Stimulated activated CD4-positive, alpha-beta T cell treated with anti-CD3 and anti-CD28 coated beads, Interleukin-12 subunit alpha, Interleukin-12 subunit beta, amount 100 ng/mL, for 48 hours (primary cell): Measurements from ENCODE around the gene GBGT1.

Source experiments
- DNase-seq, 3 donors: peaks; one replicate each; pipeline ENCODE4 v3.0.0-alpha.2; 2020; ENCODE audit warnings: low read depth in 2 of 3, low spot score in 1 of 3

Gene GBGT1

GRCh38 chr9:133129001-133129795, 34.5 kb downstream of the GBGT1 start:
- no peak for DNase-seq

- DNase-seq = no peak
Measured at GRCh38 chr9:133128152-133128551, 35.6 kb downstream of the GBGT1 start.

DNA sequence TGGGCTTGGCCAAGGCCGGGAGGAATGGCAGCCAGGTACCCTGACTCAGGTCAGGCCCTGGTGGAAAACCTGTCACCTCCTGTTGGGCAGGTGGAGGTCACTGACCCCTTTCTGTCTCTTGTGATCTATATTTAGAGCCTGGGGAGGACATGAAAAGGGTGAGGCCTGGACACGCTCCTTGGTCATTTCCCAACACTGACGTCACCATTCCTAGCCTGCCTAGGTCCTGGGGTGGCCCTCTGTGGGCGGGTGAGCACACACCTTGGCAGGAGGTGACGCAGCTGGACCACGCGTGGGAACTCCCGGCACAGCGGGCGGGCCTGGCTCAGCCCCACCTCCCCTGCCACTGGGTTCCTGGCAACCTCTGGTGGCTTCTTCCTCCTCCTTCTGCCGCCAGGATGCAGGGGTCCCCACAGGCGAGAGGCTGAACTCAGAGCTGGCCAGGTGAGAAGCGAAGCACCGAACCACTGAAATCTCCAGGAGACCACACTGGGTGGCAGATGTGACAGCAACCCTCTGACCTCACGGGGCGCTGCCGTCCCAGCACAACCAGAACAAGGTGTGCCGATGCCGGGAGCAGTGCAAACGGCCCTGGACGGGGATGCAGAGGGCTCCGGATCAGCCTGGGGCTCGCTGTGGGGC, 36.3 kb downstream of the GBGT1 start:
- no peak for DNase-seq

GRCh38 chr9:133126697-133127339, 36.9 kb downstream of the GBGT1 start:
- no peak for DNase-seq

DNA sequence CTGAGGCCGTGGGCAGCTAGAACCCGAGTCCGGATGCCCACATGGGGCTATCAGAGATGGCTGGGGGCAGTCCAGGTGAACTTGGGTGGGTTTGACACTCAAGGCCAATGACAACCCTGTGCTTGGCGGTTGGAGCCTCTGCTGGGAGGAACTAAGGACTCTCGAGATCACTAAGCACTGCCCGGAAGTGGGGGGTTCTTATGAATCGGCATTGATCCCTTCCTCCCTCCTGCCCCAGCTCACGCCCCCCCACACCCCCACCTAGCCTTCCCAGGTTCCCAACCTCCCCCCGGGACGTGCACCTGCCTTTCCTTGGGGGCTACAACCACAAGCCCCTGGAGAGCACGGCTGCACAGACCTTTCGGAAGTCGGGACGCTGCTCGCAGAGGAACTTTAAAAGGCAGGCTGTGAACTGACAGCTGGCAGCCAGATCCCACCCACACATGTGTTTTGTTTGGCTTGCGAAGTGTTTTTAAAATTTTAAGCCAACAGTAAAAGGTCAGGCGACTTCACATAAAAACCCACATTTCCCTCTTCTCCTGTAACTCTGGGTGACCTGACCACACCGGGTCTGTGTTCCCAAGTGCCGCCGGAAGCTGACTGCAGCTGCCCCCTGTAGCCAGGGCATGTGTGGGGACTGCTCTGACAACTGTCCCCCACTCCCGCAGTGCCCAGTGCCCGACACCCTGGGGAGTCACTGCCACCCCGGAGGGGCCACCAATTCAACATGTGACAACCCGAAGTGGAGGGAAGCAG, 37.6 kb downstream of the GBGT1 start:
- DNase-seq = no peak

DNA sequence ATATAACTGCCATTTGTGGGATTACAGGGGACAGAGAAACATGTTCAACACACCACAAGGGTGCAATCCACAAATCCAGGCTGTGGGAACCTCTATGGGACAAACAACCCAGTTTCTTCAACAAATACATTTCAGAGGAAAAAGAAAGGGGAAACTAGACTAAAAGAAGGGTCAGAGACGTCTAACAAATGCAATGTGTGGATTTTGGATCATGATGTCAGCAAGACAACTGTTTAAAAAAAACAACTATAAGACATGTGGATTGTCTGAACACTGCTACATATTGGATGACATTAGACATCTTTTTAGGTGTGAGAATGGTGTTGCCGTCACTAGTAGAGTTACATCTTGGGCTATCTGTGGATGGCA, 38.8 kb downstream of the GBGT1 start:
- DNase-seq = no peak

DNA sequence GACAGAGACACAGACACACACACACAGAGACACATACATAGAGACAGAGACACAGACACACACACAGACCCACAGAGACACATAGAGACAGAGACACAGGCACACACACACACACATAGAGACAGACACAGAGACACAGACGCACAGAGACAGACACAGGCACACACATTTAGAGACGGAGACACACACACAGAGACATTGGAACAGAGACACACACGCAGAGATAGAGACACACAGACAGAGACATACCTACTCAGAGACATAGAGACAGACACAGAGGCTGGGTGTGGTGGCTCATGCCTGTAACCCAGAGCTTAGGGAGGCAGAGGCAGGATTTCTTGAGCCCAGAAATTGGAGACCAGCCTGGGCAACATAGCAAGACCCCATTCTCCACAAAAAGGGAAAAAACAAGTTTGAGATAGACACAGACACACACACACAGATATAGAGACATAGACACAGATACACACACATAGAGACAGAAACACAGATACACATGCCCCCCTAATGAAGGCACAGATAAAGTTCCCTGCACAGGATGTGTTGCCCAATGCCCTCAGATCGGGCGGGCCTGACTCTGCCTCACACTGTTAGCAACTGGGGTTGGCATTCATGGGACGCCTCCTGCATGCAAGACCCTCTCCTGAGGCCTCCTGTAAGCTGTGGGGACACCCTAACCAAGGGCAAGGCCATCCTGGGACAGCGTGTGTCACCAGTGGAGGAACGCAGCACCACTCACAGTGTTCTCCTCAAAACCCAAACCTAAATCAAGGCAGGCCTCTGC, 39.4 kb downstream of the GBGT1 start:
- no peak for DNase-seq

DNA sequence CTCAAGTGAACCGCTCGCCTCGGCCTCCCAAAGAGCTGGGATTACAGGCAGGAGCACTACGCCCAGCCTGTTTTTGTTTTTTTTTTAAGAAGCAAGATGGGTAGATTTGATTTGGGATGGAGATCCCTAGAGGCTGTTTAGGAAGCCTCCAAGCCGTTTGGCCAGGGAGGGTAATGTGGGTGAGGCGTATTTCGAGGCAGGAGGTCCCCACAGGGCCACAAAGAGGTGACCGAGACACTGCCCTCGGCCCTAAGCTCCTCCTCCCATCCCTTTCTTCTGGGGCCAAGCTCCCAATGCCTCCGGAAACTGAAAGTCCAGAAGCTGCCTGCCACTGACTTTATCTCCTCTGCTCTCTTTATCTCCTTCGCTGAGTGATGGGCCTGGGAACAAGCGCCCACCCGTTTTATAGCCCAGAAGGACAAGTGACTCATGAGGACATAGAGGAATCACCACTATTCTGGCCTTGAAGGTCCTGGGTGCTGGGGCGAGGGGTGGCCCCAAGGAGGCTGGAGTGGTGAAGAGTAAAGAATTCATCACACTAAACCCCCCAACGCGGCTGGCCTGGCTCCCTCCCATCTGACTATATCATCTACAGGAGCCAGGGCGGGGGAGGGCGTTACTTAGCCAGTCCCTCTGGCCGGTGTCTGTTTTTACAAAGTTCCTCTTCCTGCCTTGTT, 40.6 kb downstream of the GBGT1 start:
- DNase-seq = no peak

GRCh38 chr9:133122605-133122934, 41.1 kb downstream of the GBGT1 start:
- no peak for DNase-seq

DNA sequence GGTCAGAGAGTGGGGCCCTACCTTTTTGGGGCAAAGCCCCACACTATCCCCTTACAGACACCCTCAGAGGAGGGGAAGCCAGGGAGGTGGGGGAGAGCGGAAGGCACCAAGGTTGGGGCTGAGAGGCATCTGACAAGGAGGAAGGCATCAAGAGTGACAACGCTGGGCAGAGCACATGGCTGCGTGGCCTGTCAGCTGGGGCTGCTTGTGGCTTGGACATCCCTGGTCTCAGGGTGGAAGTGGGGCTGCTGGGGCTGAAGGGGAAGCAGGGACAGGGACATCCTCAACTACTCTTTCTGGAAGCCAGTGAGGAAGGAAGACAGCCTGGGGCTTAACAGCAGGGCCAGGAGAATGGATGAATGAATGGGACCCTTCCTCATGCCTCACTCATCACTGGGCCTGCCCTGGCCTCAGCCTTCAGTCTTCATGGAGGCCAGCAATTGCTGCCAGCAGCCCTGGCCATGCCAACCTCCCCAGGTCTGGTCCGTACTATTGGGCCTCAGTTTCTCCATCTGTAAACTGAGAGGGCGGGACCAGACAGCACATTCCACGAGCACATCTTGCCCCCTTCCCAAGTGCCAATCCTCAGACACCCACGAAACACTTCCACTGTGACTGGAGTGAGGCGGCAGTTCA, 41.7 kb downstream of the GBGT1 start:
- no peak for DNase-seq

DNA sequence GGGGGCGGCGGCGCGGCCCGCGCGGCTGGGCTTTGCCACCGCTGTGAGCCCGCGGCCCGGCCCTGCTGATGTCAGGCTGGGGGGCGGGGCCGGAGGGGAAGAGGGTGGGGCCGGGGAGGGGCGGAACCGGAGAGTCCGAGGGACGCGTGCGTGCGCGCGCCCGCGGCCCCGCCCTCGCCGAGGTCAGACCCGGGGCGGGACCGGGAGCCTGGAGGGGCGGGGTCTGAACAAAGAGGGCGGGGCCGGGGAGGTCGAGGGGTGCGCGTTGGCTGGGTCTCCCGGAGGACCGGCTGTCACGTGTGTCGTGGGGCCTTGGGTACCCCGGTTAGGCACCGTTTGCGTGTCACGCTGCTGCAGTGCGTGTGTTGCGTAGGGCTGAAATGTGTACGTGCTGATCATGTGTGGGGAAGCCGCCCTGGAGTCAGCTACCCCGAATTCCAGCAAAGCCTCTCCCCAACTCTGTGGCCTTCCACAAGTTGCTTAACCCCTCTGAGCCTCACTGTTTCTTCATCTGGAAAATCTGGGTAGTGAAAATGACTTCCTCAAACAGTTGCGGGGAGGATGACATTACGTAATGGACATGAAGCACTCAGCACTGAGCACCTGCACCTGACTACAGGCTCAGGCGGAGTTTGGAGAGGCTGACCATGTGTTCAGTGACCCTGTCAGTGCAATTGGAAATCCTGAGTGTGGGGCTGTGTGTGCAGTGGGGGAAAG, 42.4 kb downstream of the GBGT1 start, which contains the start of gene RALGDS:
Gene RALGDS, minus strand, starts transcription at position 43 of the 717 bp plus-strand sequence. CDS start 86 bp downstream, outside the sequence.
- peak; percentile 80 to 91 (median 88) for DNase-seq

- DNase-seq = no peak
Measured at GRCh38 chr9:133120501-133121197, 43.1 kb downstream of the GBGT1 start.

DNA sequence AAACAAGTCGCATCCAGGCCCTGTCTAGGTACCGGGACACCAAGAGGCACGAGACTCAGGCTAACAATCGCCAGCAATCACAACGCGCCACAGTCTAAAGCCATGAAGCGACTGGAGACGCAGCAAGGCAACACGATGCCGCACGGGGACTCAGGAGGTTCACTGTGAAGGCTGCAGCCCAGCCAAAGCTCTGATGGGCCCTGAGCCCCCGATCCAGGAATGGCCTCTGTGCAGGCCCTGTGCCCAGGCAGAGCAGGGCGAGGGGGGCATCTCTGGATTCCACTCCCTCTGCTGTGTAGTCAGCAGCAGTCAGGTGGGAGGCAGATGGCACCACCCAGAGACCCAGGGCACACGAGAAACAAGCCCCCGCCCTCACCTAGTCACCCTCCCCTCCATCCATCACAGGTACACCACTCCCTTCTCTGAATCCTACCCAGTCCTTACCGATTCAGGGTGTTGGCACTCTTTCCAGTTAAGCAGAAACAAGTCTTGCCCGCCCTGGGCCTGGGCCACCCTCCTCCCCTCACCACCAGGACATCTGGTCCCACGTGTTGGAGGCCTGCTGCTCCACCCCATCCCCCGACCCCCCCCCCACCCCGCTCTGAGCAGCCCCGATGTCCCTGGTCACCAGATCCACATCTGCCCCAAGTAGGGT, 43.7 kb downstream of the GBGT1 start:
- no peak for DNase-seq

DNA sequence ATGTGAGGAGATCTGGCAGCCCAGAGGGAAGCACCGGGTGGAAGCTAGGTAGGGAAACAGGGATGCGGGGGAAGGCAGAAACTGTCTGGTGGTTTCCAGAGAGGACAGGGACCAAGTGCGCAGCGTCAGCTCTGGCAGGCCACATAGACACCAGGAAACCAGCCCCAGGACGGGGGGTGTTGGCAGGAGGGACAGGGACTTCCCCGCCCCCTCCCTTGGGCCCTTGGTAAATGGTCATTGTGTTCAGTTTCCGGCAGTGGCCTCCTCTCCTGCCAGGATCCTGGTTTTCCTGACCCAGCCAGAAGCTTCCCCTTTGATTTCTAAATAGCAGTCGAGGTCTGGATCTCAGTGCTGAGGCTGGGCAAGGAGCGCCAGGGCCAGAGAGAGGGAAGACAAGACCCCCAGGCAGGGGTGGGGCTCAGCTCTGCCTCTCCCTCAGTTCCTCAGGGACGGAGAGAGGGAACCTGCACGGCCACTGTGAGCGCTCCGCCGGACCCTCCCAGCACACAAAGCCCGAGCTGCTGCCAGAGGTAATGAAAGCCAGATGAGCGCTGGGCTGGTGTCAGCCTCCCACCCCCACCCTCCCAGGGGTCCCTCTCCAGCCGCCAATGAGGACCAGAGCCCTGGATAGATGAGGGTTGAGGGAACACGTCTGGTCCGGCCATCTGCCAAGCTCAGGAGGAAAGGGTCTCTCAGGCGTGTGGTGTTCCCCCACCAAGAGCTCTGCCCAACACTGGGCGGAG, 44.4 kb downstream of the GBGT1 start:
- no peak for DNase-seq

DNA sequence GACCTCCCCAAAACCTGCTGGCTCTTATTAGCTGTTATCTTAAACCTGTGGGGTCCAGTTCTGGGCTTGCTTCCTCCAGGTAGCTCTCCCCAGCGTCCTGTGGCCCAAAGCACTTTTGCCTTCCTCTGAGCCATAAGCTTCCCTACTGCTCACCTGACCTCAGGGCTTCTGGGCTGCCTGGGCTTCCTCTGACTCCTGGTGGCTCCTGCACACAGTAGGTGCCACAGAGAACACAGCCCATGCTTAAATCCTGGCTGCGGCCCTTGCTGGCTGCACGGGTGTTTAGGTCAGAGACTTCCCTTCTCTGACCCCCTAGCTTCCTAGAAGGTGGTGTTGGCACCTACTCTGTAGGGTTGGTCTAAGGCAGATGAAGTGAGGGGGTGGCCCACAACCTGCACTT, 45.1 kb downstream of the GBGT1 start:
- no peak for DNase-seq

- DNase-seq = no peak
Measured at GRCh38 chr9:133118179-133118520, 45.6 kb downstream of the GBGT1 start.
